HG02981 (cell line): ENCODE measurements around the gene ZNF837.

Experiments
- ATAC-seq: cut with Tn5 transposase; IDR thresholded peaks from one replicate; pipeline ENCODE4 v1.9.1; 2021; ENCODE audit warnings: mild to moderate bottlenecking, moderate library complexity; ENCODE audit not compliant: unreplicated experiment

Gene ZNF837

DNA sequence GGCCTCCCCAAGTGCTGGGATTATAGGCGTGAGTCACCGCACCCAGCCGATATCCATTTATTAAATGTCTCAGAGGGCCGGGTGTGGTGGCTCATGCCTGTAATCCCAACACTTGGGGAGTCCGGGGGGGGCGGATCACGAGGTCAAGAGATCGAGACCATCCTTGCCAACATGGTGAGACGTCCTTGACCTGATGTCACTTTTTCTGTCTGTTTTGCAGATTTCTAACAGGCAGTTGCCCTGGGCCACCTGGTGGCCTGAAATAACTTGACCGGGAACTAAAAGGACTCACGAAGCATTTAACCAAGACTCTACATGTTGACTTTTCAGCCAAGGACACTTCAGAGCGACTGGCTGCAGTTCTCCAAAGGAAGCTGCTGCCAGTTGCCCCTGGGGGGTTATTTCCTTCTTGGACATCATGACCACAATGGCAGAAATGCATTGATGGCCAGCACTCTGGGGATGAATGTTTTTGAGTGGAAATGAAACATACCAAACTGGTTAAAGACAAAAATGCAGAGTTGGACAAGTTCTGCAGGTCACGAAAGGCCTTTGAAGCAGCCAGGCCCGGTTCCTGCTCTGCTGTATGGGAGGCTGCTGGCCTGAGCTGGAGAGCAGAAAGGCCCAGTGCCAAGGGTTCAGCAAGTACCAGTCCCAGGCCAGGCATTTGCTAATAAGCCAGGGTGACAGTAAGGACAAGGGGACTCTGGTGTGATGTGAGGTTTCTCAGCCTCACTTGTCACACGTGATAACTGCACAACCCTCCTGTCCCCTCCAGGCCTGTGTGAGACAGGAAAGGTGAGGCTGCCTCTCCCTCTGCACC is 8.3 kb downstream of the ZNF837 start:
- no peak for ATAC-seq

DNA sequence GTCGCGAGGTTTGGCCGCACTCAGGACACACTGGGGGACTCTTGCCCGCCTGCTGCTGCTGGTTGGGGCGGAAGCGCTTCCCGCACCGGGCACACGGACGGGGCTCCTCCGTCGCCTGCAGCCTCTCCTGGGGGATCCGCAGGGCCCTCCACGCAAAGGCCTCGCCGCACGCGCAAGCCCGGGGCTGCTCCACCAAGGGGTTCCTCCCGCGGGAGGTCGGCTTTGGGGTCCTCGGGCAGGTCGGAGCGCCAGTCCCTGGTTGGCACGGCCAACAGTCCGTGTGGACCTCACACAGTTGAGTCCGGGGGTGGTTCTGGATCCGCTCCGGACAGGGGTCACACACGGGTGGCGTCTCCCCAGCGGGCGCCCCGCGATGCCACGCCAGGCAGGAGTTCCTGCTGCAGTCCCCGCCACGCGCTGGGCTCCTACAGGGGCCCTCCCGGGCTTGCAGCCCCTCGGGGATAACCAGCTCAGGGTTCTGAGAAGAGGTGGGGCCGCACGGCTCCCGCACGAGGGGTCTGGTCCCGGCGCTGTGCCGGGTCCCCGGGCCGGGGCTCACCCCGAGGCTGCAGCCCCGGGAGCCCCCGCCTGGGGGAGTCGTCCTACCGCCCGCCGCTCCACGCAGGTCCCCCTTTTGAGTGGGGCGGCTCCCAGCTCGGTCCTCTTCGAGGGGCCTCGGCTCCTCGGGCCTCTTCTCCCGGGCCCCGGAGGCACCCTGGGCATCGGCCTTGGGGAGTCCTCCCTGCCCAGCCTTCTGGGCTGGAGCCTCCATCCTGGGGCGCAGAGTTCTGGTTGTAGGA is 12.1 kb downstream of the ZNF837 start:
- ATAC-seq, result no peak

DNA sequence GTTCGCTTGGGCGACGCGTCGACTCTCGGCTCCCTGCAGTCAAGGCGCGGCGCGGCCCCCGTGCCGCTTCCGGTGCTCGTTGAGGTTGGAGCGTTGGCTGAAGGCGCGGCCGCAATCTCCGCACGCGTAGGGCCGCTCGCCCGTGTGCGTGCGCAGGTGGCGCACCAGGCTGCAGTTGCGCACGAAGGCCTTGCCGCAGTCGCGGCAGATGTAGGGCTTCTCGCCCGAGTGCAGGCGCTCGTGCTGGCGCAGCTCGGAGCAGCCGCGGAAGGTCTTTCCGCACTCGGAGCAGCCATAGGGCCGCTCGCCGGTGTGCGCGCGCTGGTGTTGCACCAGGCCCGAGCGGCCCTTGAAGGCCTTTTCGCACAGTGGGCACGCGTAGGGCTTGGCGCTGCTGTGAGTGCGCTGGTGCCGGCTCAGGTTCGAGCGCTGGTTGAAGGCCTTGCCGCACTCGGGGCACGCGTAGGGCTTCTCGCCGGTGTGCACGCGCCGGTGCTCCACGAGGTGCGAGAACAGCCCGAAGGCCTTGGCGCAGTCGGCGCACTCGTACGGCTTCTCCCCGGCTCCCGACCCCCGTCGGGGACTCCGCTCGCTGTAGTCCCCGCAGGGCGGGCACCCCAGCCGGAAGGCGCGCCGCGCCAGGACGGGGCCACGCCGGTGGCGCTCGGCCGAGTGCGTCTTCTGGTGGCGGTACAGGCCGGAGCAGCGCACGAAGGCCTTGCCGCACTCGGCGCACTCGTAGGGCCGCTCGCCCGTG is 13.0 kb downstream of the ZNF837 start:
- no peak for ATAC-seq

DNA sequence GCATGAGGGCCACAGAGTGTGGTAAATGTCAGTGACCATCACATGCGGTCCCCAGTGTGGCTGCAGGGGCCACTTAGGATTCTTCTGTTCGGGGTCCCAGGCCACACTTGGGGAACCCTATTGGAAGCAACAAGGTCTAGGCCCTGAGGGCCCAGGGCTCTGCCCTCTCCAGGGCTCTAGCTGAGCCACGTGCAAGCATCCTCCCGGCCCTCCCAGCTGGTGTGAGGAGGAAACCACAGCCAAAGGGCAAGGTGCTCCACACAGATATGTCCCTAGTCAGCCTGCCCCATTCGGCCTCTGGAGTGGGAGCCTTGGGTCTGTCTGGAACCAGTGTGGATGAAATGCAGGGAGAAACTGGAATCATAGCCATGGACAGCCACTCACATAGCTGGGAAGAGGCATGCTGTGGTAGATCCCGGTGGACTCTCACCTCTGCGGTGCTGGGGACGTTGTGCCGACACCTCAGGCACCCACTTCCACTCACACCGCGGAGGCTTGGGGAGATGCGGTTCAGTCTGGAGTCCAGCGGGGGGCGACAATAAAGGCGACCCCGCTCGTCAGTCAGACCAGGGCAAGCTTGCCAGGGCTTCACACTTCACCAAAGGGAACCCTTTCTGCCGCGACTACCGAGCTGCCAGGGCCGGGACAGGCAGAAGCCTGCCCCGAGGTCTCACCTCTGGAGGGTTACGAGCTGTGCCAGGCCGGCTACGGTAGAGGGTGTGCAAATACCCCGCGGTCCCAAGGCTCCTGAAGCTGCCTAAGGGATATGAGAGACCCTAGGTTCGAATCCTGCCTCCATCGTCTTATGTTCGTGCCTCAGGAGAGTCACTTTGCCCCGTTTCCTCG is 14.0 kb downstream of the ZNF837 start:
- ATAC-seq, result no peak

GRCh38 chr19:58364146-58364545 is 16.7 kb downstream of the ZNF837 start:
- ATAC-seq, result no peak

DNA sequence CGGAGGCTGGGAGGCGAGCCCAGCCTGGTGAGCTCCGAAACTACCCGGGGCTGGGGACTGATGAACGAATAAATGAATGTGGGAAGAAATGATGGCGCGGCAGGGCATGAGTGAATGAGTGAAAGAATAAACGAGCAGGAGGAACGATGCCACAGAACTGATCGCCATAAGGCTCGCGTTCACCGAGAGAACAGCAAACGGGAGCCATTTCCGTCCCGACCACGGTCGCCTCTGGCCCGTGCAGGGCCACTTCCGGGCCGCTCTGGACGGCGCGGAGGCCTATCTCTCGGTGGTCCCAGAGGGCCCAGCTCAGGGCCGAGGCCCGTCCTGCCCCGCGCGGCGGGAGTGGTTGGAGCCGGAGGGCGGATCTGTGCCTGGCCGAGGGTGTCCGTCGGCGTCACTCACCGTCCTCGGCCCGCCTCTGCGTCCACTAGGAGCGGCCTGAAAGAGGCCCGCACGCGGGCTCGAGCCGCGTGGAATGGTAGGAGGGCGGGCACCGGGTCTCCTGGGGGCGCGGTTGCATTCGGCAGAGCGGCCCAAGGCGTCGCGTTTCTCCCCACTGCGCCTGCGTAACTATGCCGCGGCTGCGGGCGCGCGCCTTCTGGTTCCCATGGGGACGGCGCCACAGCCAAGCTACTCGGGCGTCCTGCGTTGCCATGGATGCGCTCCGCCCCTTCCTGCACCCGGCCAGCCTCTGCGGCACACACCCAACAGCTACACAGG is 18.4 kb downstream of the ZNF837 start, which contains the start of gene ZNF497:
Gene ZNF497, minus strand, starts transcription at position 480 of the 723 bp plus-strand sequence. CDS start 5,116 bp downstream, outside the sequence.
- ATAC-seq, result peak; percentile 83

DNA sequence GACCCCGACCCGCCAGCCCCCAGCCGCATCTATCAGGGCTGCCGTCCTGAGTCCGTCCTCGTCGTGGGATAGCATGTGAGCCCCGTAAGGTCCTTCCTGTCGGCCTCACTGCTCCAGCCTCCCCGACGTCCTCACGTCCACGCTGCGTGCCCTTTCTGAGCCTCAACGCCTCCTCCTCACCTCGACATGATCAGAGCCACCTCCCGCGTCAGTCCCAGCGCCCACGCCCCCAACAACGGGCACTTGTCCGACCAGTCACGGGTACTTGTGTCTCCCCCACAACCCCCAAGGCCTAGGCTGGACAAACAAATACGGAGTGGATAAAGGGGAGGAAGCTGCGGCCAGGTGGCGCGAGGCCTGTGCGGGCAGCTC is 18.9 kb downstream of the ZNF837 start:
- peak; percentile 15 for ATAC-seq

DNA sequence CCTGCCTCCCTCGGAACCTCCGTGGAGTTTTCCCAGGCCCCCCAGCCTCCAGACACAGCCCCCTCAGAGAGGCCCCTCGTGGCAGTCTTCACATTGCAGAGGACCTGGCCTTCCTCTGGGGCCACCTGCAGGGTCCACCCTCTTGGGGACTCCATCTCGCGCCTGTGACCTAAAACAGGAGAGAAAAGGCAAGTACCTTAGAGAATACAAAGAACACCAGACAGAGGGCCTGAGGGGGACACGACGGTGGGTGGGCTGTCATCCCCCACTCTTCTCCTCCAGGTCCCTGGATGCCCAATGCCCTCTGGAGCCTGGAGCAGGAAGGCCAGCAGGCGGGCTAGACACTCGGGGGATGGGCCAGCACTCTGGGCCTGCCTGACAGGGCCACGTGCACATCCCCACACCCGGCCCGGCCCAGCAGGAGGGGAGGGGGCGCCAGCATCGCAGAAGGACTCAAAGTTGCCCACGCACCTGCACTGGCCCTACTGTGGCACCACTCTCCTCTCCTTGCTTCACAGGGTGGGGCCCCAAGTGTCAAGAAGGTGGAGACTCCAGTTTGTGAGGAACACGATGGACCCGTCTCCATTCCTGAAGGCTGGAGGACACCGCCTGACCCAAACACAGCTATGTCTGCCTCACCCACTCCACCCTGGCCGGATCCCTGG is 23.2 kb downstream of the ZNF837 start:
- ATAC-seq, result no peak

- no peak for ATAC-seq
Observed at GRCh38 chr19:58356766-58357480, 23.9 kb downstream of the ZNF837 start.

DNA sequence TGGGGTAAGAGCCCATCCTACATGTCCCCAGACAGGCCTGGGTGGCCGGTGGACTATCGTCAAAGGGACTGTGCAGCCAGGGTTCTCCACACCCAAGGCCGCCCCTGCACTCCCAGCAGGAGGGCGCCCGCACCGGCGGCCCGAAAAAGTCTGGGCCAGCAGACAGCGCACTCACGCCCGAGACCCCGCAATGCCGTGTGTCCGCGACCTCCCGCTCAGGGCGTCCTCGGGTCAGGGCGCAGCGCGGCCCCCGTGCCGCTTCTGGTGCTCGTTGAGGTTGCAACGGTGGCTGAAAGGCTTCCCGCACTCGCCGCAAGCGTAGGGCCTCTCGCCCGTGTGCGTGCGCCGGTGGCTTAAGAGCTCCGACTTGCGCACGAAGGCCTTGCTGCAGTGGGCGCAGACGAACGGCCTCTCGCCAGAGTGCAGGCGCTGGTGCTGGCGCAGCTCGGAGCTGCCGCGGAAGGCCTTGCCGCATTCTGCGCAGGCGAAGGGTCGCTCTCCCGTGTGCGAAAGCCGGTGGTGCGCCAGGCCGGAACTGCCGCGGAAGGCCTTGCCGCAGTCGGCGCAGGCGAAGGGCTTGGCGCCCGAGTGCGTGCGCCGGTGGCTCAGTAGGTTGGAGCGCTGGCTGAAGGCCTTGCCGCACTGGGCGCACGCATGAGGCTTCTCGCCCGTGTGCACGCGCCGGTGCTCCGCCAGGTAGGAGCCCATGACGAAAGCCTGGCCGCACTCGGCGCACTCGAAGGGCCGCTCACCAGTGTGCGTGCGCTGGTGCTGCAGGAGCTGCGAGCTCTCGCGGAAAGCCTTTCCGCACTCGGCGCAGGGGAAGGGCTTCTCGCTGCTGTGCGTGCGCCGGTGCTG is 24.7 kb downstream of the ZNF837 start:
- ATAC-seq, result no peak

DNA sequence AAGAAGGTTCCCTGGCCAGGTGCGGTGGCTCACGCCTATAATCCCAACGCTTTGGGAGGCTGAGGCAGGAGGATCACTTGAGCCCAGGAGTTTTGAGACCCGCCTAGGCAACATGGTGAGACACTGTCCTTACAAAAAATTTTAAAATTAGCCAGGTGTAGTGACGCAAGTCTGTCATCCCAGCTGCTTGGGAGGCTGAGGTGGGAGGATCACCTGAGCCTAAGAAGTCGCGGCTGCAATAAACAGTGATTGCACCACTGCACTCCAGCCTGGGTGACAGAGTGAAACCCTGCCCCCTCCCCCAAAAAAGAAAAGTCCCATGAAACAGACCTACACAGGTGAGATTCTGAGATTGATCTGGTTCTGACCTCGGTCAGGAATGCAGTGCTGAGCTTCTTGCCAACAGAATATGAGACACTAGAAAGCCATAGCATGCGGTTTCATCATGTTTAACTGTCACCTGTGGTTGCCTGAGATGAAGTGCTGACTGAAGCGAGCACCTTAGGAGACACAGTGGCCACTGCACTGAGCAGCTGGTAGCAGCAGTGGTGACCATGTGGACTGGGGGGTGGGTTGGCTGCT is 25.5 kb downstream of the ZNF837 start:
- no peak for ATAC-seq

DNA sequence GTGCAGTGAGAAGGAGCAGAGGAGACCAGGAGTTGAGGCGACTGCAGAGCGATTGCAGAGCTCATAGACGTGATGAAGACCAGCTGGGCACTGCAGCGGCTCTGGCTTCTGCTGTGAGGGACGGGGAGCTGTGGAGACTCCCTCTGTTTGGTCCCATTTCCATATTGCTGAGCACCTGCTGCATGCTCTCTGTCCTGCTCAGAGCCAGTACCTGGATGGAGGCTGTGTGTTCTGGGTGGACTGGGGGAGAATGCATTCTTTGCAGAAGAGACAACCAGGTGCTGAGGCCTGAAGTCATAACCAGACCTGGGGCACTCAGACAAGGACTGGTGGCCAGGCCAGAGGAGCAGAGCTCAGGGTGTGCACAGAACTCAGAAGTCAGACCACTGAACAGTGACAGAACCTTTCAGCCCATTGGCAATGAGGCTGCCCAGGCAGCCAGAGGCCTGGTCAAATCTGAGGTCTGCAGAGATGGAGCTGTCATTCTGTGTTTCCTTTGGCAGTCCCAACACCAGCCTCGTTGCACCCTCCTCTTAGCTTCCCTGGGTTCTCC is 26.3 kb downstream of the ZNF837 start:
- ATAC-seq, result no peak

- ATAC-seq, result no peak
Observed at GRCh38 chr19:58353717-58354477, 26.9 kb downstream of the ZNF837 start.

- ATAC-seq, result no peak
Observed at GRCh38 chr19:58352760-58353671, 27.8 kb downstream of the ZNF837 start, which contains the start of gene A1BG. TSS of gene A1BG (minus strand) at chr19:58353492. CDS start at chr19:58353437, 55 bp downstream.
